HL-60 (cell line): ENCODE results near the gene TELO2.

Experiments used
- DNase-seq, 2 experiments: peaks; one replicate each; pipeline ENCODE4 v3.0.0-alpha.2; 2010 to 2020; ENCODE audit warnings: low read depth in 1 of 2, low spot score in 1 of 2
- H3K27ac ChIP-seq: fragments of 250-450 bp; sonication (Bioruptor Pico); replicated peaks from 2 replicates; pipeline ENCODE4 v1.5.1; 2020; ENCODE audit warnings: mild to moderate bottlenecking, moderate library complexity
- H3K27me3 ChIP-seq: fragments of 250-450 bp; sonication (Bioruptor Pico); 2 replicates; pipeline ENCODE4 v1.5.1; 2021; ENCODE audit warnings: mild to moderate bottlenecking, moderate library complexity; ENCODE audit not compliant: insufficient read depth, poor library complexity, severe bottlenecking
- H3K4me3 ChIP-seq: replicated peaks from 2 replicates; pipeline ENCODE4 v1.5.1; 2011; ENCODE audit warnings: mild to moderate bottlenecking, control low read depth, low read length; ENCODE audit not compliant: insufficient read depth
- CTCF ChIP-seq: IDR thresholded peaks from one replicate; pipeline ENCODE4 v1.5.1; 2011; ENCODE audit warnings: low read length, control low read depth, inconsistent platforms; ENCODE audit not compliant: insufficient read depth
- GABPA ChIP-seq: IDR thresholded peaks from 2 replicates; pipeline ENCODE4 v1.6.1; 2012; ENCODE audit warnings: low read depth
- POLR2AphosphoS5 ChIP-seq: IDR thresholded peaks from 2 replicates; pipeline ENCODE4 v1.6.1; 2012; ENCODE audit warnings: low read depth
- REST ChIP-seq: IDR thresholded peaks from 2 replicates; pipeline ENCODE4 v1.6.1; 2012; ENCODE audit warnings: low read depth; ENCODE audit not compliant: insufficient replicate concordance
- SPI1 ChIP-seq: IDR thresholded peaks from 2 replicates; pipeline ENCODE4 v1.6.1; 2012; ENCODE audit warnings: low read depth, mild to moderate bottlenecking, borderline replicate concordance

Gene TELO2

GRCh38 chr16:1493746-1494094 lies 560 bp downstream of the TELO2 start:
- Histone ChIP-seq H3K27me3 (no peaks in the 10 kb centered on the region), H3K4me3 (peak overlapping the region; percentile 71), H3K27ac (peak overlapping the region; percentile 99)
- no peak for DNase-seq
- TF ChIP-seq CTCF: no peak
- TF ChIP-seq SPI1: no peak
- TF ChIP-seq REST: no peak
- TF ChIP-seq GABPA: no peak
- no peak for TF ChIP-seq POLR2AphosphoS5

- no peaks in the 10 kb centered on the region for H3K27me3 ChIP-seq
- peak overlapping the region; percentile 71 for H3K4me3 ChIP-seq
- H3K27ac ChIP-seq: peak overlapping the region; percentile 99
- TF ChIP-seq SPI1: no peak
- TF ChIP-seq REST: no peak
- TF ChIP-seq CTCF: no peak
- no peak for TF ChIP-seq POLR2AphosphoS5
- TF ChIP-seq GABPA: no peak
- no peak for DNase-seq
Measured at GRCh38 chr16:1494129-1494640, 1.0 kb downstream of the TELO2 start.

- no peak for DNase-seq
- Histone ChIP-seq H3K27ac (no peak overlapping the region), H3K27me3 (no peaks in the 10 kb centered on the region), H3K4me3 (no peak overlapping the region)
- TF ChIP-seq SPI1: no peak
- no peak for TF ChIP-seq GABPA
- no peak for TF ChIP-seq REST
Measured at GRCh38 chr16:1494711-1495110, 1.6 kb downstream of the TELO2 start.
